H9 (cell line): Measurements from ENCODE around the gene MYO1D. TPM values are rescaled to one million over a fixed set of nuclear protein-coding genes. Genes with fewer than 3 reads are reported as not detected.

ENCODE experiments used
- DNase-seq: peaks from one replicate; pipeline ENCODE4 v3.0.0-alpha.2; 2017
- H2AFZ ChIP-seq: one replicate; pipeline ENCODE4 v1.6.1; 2013; ENCODE audit warnings: mild to moderate bottlenecking, low read length, control low read depth, moderate library complexity
- H2AK5ac ChIP-seq: 2 replicates; pipeline ENCODE4 v1.6.1; 2013; ENCODE audit warnings: low read length, control low read depth, mixed read lengths; ENCODE audit not compliant: insufficient read length
- H2BK120ac ChIP-seq: one replicate; pipeline ENCODE4 v1.6.1; 2013; ENCODE audit warnings: low read depth, mild to moderate bottlenecking, low read length, control low read depth, inconsistent platforms; ENCODE audit not compliant: poor library complexity, severe bottlenecking
- H2BK12ac ChIP-seq: 2 replicates; pipeline ENCODE4 v1.6.1; 2013; ENCODE audit warnings: low read length, control low read depth, mixed read lengths, low read depth; ENCODE audit not compliant: insufficient read length
- H2BK15ac ChIP-seq: 2 replicates; pipeline ENCODE4 v1.6.1; 2013; ENCODE audit warnings: low read depth, low read length, control low read depth
- H2BK20ac ChIP-seq: one replicate; pipeline ENCODE4 v1.6.1; 2013; ENCODE audit warnings: low read depth, mild to moderate bottlenecking, low read length, control low read depth, inconsistent platforms; ENCODE audit not compliant: poor library complexity, severe bottlenecking
- H2BK5ac ChIP-seq: 2 replicates; pipeline ENCODE4 v1.6.1; 2013; ENCODE audit warnings: low read length, control low read depth, mixed read lengths; ENCODE audit not compliant: insufficient read length
- H3K14ac ChIP-seq: 2 replicates; pipeline ENCODE4 v1.6.1; 2013; ENCODE audit warnings: low read length, control low read depth; ENCODE audit not compliant: insufficient read depth
- H3K18ac ChIP-seq: 2 replicates; pipeline ENCODE4 v1.6.1; 2013; ENCODE audit warnings: low read depth, mild to moderate bottlenecking, mixed read lengths, low read length, control low read depth; ENCODE audit not compliant: insufficient read length
- H3K23ac ChIP-seq: 2 replicates; pipeline ENCODE4 v1.6.1; 2013; ENCODE audit warnings: low read length, control low read depth, mixed read lengths, low read depth; ENCODE audit not compliant: insufficient read length
- H3K23me2 ChIP-seq: 2 replicates; pipeline ENCODE4 v1.6.1; 2013; ENCODE audit warnings: low read depth, mild to moderate bottlenecking, mixed read lengths, low read length, control low read depth; ENCODE audit not compliant: insufficient read length, poor library complexity, severe bottlenecking
- H3K27ac ChIP-seq: 2 replicates; pipeline ENCODE4 v1.5.1; 2013; ENCODE audit warnings: low read length, control low read depth, mixed read lengths, low read depth; ENCODE audit not compliant: insufficient read length
- H3K27me3 ChIP-seq: 2 replicates; pipeline ENCODE4 v1.6.1; 2013; ENCODE audit warnings: low read length, control low read depth, inconsistent platforms; ENCODE audit not compliant: insufficient read depth
- H3K4ac ChIP-seq: 2 replicates; pipeline ENCODE4 v1.6.1; 2013; ENCODE audit warnings: low read depth, mild to moderate bottlenecking, control low read depth, inconsistent platforms, low read length, moderate library complexity
- H3K4me1 ChIP-seq: 2 replicates; pipeline ENCODE4 v1.6.1; 2013; ENCODE audit warnings: low read length, control low read depth, inconsistent platforms; ENCODE audit not compliant: insufficient read depth
- H3K4me2 ChIP-seq: 2 replicates; pipeline ENCODE4 v1.6.1; 2013; ENCODE audit warnings: low read length, control low read depth, mixed read lengths; ENCODE audit not compliant: insufficient read length, insufficient read depth
- H3K56ac ChIP-seq: 2 replicates; pipeline ENCODE4 v1.6.1; 2013; ENCODE audit warnings: low read depth, mild to moderate bottlenecking, mixed read lengths, low read length, control low read depth; ENCODE audit not compliant: insufficient read length
- H3K79me1 ChIP-seq: 2 replicates; pipeline ENCODE4 v1.6.1; 2013; ENCODE audit warnings: low read depth, mild to moderate bottlenecking, moderate library complexity, low read length, control low read depth, inconsistent platforms; ENCODE audit not compliant: insufficient read depth, poor library complexity, severe bottlenecking
- H3K79me2 ChIP-seq: 2 replicates; pipeline ENCODE4 v1.6.1; 2013; ENCODE audit warnings: low read length, control low read depth, inconsistent platforms; ENCODE audit not compliant: insufficient read depth
- H3K9ac ChIP-seq: 2 replicates; pipeline ENCODE4 v1.6.1; 2013; ENCODE audit warnings: low read length, control low read depth, mixed read lengths; ENCODE audit not compliant: insufficient read length; ENCODE audit errors: extremely low read depth
- H3K9me3 ChIP-seq: one replicate; pipeline ENCODE4 v1.6.1; 2013; ENCODE audit warnings: low read depth, low read length, inconsistent platforms; ENCODE audit not compliant: control insufficient read depth
- H3T11ph ChIP-seq: one replicate; pipeline ENCODE4 v1.6.1; 2013; ENCODE audit warnings: mild to moderate bottlenecking, low read length, control low read depth, inconsistent platforms
- H4K20me1 ChIP-seq: one replicate; pipeline ENCODE4 v1.6.1; 2013; ENCODE audit not compliant: control insufficient read depth, insufficient read length, insufficient read depth
- H4K5ac ChIP-seq: 2 replicates; pipeline ENCODE4 v1.6.1; 2013; ENCODE audit warnings: low read depth, mild to moderate bottlenecking, mixed read lengths, low read length, control low read depth; ENCODE audit not compliant: insufficient read length
- H4K8ac ChIP-seq: replicated peaks from 2 replicates; pipeline ENCODE4 v1.6.1; 2013; ENCODE audit warnings: low read length, control low read depth, mixed read lengths, low read depth; ENCODE audit not compliant: insufficient read length
- H4K91ac ChIP-seq: 2 replicates; pipeline ENCODE4 v1.6.1; 2013; ENCODE audit warnings: low read depth, mild to moderate bottlenecking, moderate library complexity, mixed read lengths, low read length, control low read depth; ENCODE audit not compliant: insufficient read length
- H3K27ac Mint-ChIP-seq, 3 experiments: 2 replicates in 2 of 3; 3 replicates in 1 of 3; pipeline ENCODE4 v1.8.0; 2020 to 2021; ENCODE audit warnings: mixed read lengths in 3 of 3, mild to moderate bottlenecking in 1 of 3, moderate library complexity in 1 of 3
- H3K27me3 Mint-ChIP-seq: 2 replicates; pipeline ENCODE4 v1.8.0; 2021; ENCODE audit warnings: low read depth, mild to moderate bottlenecking, moderate library complexity, mixed read lengths
- H3K36me3 Mint-ChIP-seq, 3 experiments: 2 replicates in 2 of 3; 3 replicates in 1 of 3; pipeline ENCODE4 v1.8.0; 2020 to 2021; ENCODE audit warnings: low read depth in 3 of 3, mixed read lengths in 3 of 3; ENCODE audit not compliant: insufficient read depth in 1 of 3
- H3K4me1 Mint-ChIP-seq, 2 experiments: 2 replicates each; pipeline ENCODE4 v1.8.0; 2020; ENCODE audit warnings: mixed read lengths in 2 of 2
- H3K4me3 Mint-ChIP-seq, 2 experiments: 2 replicates in 1 of 2; 3 replicates in 1 of 2; pipeline ENCODE4 v1.8.0; 2020 to 2021; ENCODE audit warnings: mild to moderate bottlenecking in 2 of 2, mixed read lengths in 2 of 2, moderate library complexity in 1 of 2
- H3K9me3 Mint-ChIP-seq, 2 experiments: 2 replicates in 1 of 2; 3 replicates in 1 of 2; pipeline ENCODE4 v1.8.0; 2020; ENCODE audit warnings: mild to moderate bottlenecking in 2 of 2, mixed read lengths in 2 of 2, moderate library complexity in 1 of 2
- WGBS: extraction: QIAGEN DNeasy Blood & Tissue Kit; methylation state at CpG from one replicate; pipeline ENCODE4 v1.1.7; 2013; ENCODE audit warnings: missing lambda C conversion rate, low lambda C conversion rate, mixed read lengths; ENCODE audit not compliant: insufficient read length; ENCODE audit errors: extremely low coverage; 5-methylcytosine and 5-hydroxymethylcytosine counted together
- total RNA-seq: library from RNA; stranded (reverse); gene quantifications from 2 replicates; pipeline ENCODE4 v1.2.1, GENCODE V29; 2021
- TF ChIP-seq, protein P1 (sequence below): fragments of 200-600 bp; sonication (generic); conservative IDR thresholded peaks from 3 replicates; pipeline ENCODE4 v1.8.0; 2021; ENCODE audit warnings: antibody characterized with exemption, mild to moderate bottlenecking

MYO1D gene
- total RNA-seq, 1 experiment from 2014 or later: 19.0 TPM

DNA sequence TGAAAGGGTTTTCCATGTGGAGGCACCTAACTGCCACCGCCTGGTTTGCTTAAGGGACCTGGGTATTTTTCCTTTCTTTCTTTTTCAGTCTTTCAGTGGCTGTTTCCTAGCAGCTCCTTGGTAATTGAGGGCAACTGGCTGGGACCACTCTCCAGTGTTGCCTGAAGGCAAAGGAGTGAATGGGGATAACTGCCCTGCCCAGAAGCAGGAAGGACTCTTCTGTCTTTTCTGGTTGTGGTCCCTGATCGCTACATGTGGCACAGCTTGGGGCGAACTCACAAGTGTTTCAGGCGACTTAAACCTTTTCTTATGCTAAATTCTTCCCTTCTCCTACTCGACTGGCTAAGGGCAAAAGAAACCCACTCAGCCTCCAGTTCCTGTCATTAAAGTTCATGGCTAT, 40.9 kb upstream of the MYO1D start:
- Histone ChIP-seq H2BK5ac (no peak overlapping the region), H3K27ac (no peak overlapping the region), H3K79me1 (no peaks in the 10 kb centered on the region), H3K79me2 (no peaks in the 10 kb centered on the region), H3K4me1 (peaks cover 4% of the 10 kb centered on the region; the same call in 1 of the 2 replicates), H2BK15ac (no peak overlapping the region), H2AK5ac (no peak overlapping the region), H2AFZ (no peak overlapping the region), H2BK20ac (no peak overlapping the region), H3K9ac (no peak overlapping the region), H4K5ac (no peak overlapping the region), H4K91ac (no peak overlapping the region), H3K4ac (no peak overlapping the region), H3K14ac (no peak overlapping the region), H3K4me2 (no peak overlapping the region), H4K8ac (no peak overlapping the region), H2BK12ac (no peak overlapping the region), H3K23me2 (no peaks in the 10 kb centered on the region), H3K23ac (no peak overlapping the region), H3K27me3 (no peaks in the 10 kb centered on the region), H2BK120ac (no peak overlapping the region), H3T11ph (no peak overlapping the region), H4K20me1 (no peaks in the 10 kb centered on the region), H3K18ac (no peak overlapping the region), H3K9me3 (no peaks in the 10 kb centered on the region), H3K56ac (no peak overlapping the region)
- DNase-seq: peak; percentile 81
- Mint-ChIP-seq H3K4me3 (no peak overlapping the region), H3K4me1 (peaks cover 15% of the 10 kb centered on the region in 2 experiments), H3K27ac (peak overlapping the region in 2 of 3 experiments; percentile 28 to 76; a peak in 3 of 7 replicates), H3K36me3 (peaks cover 0 to 3% (median 0%) of the 10 kb centered on the region in 3 experiments; a peak in 3 of 7 replicates), H3K27me3 (no peaks in the 10 kb centered on the region; the same call in 1 of the 2 replicates), H3K9me3 (peaks cover 0 to 8% of the 10 kb centered on the region in 2 experiments; a peak in 3 of 5 replicates)
- WGBS: no CpG with 5 or more reads among the region's 5 CpGs
- TF ChIP-seq, protein P1, sequence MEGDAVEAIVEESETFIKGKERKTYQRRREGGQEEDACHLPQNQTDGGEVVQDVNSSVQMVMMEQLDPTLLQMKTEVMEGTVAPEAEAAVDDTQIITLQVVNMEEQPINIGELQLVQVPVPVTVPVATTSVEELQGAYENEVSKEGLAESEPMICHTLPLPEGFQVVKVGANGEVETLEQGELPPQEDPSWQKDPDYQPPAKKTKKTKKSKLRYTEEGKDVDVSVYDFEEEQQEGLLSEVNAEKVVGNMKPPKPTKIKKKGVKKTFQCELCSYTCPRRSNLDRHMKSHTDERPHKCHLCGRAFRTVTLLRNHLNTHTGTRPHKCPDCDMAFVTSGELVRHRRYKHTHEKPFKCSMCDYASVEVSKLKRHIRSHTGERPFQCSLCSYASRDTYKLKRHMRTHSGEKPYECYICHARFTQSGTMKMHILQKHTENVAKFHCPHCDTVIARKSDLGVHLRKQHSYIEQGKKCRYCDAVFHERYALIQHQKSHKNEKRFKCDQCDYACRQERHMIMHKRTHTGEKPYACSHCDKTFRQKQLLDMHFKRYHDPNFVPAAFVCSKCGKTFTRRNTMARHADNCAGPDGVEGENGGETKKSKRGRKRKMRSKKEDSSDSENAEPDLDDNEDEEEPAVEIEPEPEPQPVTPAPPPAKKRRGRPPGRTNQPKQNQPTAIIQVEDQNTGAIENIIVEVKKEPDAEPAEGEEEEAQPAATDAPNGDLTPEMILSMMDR: no peak
